ENCODE data around the gene ACKR3.

GRCh38 chr2:236550290-236550689 is 19.3 kb upstream of the ACKR3 start:
- TF ChIP-seq CTCF (IDR thresholded peaks at IDR 0.05) (no peak), POLR2A (IDR thresholded peaks at IDR 0.05) (no peak)
